Mesenteric fat pad (tissue), 1 donor: Measurements from ENCODE around the gene SMC5. TPM values are rescaled to one million over a fixed set of nuclear protein-coding genes. Genes with fewer than 3 reads are reported as not detected.
"Not testable (repeated sequence)": the region's sequence is repeated elsewhere in the genome, so short reads cannot be mapped to it uniquely, and the experiment has no call there.

ENCODE experiments used
- DNase-seq: peaks from one replicate; pipeline ENCODE4 v3.0.0-alpha.2; 2020; ENCODE audit warnings: low spot score
- total RNA-seq: library from RNA; stranded (reverse); fragmentation: NEBNext Ultra II Directional; extraction: Animal tissue kit (Norgen Biotek cat#: 25700); gene quantifications from one replicate; pipeline ENCODE4 v1.2.1, GENCODE V29; 2021
- donor health status: DM: yes; HTN: yes; CAD: no.

SMC5 gene
- total RNA-seq, 1 donor from 2014 or later = 23.5 TPM

- no peak for DNase-seq
Measured at GRCh38 chr9:70262948-70263347, 4.2 kb downstream of the SMC5 start.

- DNase-seq = no peak
Measured at GRCh38 chr9:70263421-70263820, 4.6 kb downstream of the SMC5 start.

- no peak for DNase-seq
Measured at GRCh38 chr9:70278305-70278704, 19.5 kb downstream of the SMC5 start.

GRCh38 chr9:70283848-70284247 lies 25.1 kb downstream of the SMC5 start:
- DNase-seq = no peak

GRCh38 chr9:70285246-70285645 lies 26.5 kb downstream of the SMC5 start:
- DNase-seq = no peak

- no peak for DNase-seq
Measured at GRCh38 chr9:70285981-70286598, 27.3 kb downstream of the SMC5 start.

- no peak for DNase-seq
Measured at GRCh38 chr9:70290626-70291025, 31.8 kb downstream of the SMC5 start.

- DNase-seq = no peak
Measured at GRCh38 chr9:70291446-70291845, 32.7 kb downstream of the SMC5 start.

GRCh38 chr9:70292253-70292652 lies 33.5 kb downstream of the SMC5 start:
- no peak for DNase-seq

GRCh38 chr9:70293214-70293613 lies 34.4 kb downstream of the SMC5 start:
- DNase-seq = no peak

GRCh38 chr9:70297141-70297540 lies 38.4 kb downstream of the SMC5 start:
- DNase-seq = no peak

GRCh38 chr9:70298245-70298771 lies 39.5 kb downstream of the SMC5 start:
- no peak for DNase-seq

GRCh38 chr9:70303268-70303667 lies 44.5 kb downstream of the SMC5 start:
- DNase-seq = no peak

- no peak for DNase-seq
Measured at GRCh38 chr9:70304810-70305209, 46.0 kb downstream of the SMC5 start.

- no peak for DNase-seq
Measured at GRCh38 chr9:70315389-70315788, 56.6 kb downstream of the SMC5 start.

GRCh38 chr9:70318002-70318401 lies 59.2 kb downstream of the SMC5 start:
- DNase-seq = no peak

GRCh38 chr9:70322096-70322495 lies 63.3 kb downstream of the SMC5 start:
- no peak for DNase-seq

- DNase-seq = no peak
Measured at GRCh38 chr9:70324963-70325362, 66.2 kb downstream of the SMC5 start.

GRCh38 chr9:70328625-70329024 lies 69.8 kb downstream of the SMC5 start:
- not testable (repeated sequence) for DNase-seq

- no peak for DNase-seq
Measured at GRCh38 chr9:70340572-70340971, 81.8 kb downstream of the SMC5 start.

- DNase-seq = no peak
Measured at GRCh38 chr9:70347046-70347445, 88.3 kb downstream of the SMC5 start.

GRCh38 chr9:70352356-70352755 lies 93.6 kb downstream of the SMC5 start:
- DNase-seq = no peak

- DNase-seq = no peak
Measured at GRCh38 chr9:70352802-70353201, 94.0 kb downstream of the SMC5 start.

GRCh38 chr9:70355801-70356200 lies 97.0 kb downstream of the SMC5 start:
- no peak for DNase-seq
